ENCODE measurements around the gene RINT1.
"Not testable (repeated sequence)": the region's sequence is repeated elsewhere in the genome, so short reads cannot be mapped to it uniquely, and the experiment has no call there.

The RINT1 gene

DNA sequence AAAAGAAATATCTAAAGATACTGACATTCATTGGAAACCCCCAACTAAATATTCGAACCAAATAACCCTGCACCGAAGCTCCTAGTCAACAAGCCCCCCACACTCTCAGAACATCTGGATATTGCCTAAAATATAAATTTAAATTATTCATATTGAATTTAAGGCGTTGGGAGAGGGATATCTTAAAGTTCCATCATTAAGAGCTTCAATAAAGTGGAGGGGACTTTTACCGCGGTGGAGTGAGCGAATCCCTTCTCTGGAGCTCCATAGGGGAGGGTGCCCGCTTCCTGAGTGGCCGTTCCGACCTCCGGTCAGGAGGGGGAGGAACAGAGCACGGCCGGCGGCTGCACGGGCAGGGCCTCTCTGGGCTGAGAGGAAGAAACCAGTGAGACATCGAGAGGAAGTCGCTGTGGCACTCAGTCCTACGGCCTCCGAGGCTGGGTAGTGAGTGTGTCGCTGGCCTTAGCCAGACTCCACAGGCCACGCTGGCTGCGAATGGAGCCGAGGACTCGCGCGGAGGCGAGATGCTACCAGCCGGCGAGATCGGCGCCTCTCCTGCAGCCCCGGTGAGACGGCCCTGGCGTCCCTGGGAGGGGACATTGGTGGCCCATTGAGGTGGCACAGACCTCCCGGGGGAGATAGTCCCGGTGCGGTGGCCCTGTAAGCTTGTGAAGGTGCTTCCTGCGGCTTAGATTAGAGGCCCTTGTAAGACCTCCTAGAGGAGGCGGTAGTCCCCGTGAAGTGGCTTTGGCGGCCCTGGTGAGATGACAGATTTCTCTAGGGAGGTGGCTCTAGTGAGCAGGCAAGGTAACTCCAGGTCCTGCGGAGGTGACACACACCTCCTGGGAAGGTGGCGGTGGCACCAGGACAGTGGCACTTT, at the start of gene RINT1:
RINT1 (plus strand) TSS at position 410 of the 880 bp plus-strand sequence; CDS start at position 525, 115 bp downstream.
- DNase-seq: peak; percentile 56

DNA sequence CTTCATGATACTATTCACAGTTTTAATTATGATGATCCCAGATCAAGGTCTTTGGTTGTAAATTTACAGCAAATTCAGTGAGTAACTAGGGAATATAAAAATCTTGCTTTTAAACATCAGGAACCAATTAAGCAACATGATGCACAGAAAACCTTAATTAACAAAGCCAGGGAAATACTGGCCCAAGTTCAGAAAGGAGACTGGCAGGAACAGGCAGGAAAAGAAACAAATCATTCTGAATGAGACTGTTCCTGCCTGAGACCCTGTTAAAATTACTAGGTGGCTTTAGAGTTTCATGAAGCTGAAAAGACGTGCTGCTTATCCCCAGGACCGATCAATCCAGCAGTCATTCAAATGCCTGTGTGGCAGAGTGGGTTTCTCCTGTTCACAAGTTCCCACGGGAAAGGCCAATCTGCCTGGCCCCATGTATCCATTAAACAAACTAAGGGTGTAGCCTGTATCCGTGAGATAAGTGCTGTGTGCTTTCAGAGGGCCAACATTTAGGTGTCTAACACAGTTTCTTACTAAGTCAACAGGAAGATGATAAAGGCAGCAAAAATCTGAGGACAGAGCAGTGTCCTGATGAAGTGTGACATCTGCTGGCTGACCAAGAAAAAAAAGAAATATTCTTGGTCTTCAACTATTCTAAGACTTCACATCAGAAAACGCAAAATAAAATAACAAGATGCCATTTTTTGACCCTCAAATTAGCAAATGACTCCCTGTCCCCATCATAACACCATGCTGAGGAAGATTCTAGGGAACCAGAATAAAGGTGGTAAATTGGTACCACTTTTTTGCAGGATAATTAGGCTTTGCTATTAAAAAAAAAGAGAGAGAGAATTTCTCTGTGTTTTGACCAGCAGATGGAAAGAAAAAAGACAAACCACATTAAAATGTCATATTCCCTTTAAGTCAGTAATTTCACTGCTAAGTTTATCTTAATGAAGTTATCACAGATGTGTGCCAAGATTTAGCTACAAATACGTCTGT, 44.1 kb upstream of the RINT1 start:
- DNase-seq: no peak

DNA sequence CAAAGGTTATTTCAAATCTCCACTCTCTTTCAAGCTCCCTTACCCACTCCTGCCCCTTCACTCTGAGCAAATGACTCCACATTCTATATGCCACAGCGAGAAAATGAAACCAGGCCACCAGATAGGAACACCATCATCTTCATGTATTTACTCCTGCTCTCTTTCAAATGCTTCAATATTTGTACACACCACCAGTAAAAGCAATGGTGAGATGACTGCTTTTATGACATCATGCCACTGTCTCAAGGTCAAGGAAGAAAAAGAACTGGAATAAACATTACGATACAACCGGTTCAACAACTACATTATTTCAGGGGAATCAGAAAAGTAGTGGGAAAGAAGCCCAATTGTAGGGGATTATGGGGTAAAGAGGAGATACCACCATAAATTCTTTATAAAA, 42.6 kb upstream of the RINT1 start:
- no peak for DNase-seq

DNA sequence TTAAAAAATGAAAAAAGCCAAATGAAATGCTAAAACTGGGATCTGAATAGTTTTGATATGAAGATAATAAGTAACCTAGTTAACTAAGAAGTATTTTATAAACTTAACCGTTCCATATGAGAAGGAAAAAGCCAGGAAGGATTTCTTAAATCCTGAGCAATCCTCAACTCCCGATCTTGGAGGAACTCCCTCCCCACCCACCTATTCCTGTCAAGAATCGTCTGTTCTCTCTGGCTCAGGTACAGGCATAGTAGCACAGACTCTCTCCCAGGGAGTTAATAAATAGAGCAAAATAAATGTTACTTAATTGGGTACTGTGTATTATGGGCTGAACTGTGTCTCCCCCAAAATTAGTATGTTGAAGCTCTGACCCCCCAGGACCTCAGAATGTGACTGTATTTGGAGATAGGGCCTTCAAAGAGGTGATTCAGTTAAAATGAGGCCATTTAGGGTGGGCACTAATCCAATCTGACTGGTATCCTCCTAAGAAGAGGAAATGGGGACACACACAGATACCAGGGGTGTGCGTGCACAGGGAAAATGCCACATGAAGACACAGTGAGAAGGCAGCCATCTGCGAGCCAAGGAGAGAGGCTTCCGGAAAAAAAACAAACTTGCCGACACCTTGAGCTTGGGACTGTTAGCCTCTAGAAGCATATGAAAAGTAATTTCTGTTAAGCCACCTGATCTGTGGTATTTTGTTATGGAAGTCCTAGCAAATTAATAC, 38.6 kb upstream of the RINT1 start:
- DNase-seq: no peak

DNA sequence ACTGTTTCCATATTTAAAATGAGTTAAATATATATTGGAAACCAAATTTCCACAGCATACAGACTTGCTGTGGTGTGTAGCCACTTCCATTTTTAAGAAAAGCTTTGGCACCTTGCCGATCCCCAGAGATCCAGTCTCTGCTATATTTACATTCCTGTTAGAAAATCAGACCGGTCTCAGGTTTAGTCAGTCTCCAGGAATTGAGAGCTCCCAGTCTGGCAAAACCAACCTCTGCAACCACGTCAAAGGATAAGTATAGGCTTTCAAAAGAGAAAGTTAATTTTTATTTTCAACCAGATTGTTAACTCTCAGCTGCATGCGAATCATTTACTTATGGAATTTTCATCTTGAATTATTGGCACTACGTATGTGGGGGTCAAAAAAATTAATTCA, 38.1 kb upstream of the RINT1 start:
- no peak for DNase-seq

DNA sequence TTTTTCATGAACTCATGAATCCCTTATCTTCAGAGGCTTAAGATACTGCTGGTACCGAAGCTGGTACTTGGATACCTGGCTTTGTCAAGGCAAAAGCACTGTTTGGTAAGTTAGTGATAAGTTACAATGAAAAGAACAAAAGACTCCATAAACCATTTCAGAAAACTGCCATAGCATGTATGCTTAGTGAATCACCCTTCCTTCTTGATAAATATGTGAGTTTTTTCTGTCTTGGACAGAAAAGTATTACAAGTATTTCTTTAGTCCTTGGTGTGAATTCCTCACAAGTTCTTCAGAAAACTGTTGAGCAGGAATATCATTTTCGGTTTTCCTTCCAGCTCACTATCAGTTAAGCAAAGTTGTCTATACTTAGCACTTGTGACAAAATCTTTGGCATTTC, 35.5 kb upstream of the RINT1 start:
- no peak for DNase-seq

DNA sequence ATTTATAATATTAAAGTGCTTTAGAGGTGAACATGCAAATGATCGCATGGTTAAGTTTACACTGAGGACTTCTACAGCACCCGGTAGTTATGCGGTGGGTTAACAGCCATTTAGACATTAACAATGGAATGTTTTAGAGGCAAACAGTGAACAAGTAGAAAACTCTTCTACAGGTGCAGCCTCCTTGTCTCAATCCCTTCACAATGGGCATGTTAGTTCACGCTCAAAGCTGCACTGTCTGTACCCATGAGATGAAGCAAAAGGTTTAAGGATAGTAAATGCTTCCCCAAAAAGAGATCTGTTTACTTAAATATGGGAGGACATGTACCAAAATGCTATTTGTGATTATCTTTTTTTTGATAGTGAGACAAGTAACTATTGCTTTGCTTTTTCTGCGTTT, 35.0 kb upstream of the RINT1 start:
- no peak for DNase-seq

DNA sequence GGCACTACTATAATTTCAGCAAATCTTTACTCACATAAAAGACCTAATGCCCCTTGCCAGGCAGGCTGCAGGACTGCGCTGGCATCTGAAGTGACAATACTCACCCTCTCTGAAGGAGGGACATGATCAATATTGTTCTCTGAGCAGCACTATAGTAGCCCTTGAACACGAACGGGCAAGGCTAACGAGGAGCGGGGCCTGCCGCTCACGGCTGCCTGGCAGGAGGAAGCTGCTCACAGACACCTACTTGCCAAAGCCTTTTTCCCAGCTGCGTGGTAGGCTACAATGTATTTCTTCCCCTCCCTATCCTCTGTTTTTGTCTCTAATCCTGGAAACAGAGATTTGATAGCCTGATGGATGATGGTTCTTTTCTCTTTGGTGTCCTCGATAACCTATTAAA, 29.8 kb upstream of the RINT1 start:
- no peak for DNase-seq

DNA sequence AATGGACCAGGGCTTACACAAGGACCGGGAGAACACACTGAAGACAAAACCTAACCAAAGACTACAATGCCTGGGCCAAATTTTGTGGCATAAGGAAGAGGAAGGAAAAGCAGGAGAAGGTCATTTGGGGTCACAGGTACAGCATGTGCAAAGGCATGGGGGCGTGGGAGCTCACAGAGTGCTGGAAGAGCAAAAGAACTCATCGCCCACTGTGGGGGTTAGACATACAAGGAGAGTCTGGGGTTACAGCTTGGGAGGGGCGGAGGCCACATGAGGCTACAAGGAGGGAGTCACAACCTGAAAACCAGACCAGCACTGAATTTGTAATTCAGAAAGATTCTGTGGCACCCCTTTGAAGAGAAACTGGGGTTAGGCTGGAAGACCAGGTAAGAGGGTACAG, 19.6 kb upstream of the RINT1 start:
- no peak for DNase-seq

DNA sequence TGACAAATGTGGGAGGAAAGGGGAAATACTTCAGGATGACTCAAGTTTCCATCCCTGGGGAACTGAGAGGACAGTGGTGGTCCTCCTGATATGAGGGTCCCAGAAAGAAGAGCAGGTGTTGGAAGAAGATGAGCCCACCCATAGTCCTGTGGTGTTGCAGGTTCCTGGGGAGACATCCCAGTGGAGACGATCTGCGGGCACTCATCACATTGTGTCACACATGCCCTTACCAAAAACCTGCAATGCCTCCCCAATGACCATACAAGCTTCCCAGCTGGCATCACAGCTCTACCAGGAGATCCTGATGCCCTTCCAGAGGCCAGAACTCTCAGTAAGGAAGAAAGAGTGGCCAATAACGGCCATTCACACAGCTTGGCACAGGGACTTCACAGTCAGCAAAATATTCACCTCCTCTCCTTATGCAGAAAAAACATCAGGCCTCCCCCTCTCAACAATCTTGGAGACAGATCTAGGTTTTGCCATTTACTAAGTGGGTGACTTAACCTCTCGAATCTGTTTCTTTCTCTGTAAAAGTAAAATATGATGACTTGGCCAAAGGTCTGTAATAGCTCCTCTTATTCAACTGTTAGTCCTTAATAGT, 19.0 kb upstream of the RINT1 start:
- no peak for DNase-seq

DNA sequence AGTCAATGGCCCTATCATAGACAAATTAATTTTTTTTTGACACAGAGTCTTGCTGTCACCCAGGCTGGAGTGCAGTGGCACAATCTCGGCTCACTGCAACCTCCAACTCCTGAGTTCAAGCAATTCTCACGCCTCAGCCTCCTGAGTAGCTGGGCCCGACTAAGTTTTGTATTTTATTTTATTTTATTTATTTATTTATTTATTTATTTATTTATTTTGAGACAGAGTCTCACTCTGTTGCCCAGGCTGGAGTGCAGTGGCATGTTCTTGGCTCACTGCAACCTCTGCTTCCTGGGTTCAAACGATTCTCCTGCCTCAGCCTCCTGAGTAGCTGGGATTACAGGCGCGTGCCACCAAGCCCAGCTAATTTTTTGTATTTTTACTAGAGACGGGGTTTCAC, 16.4 kb upstream of the RINT1 start:
- not testable (repeated sequence) for DNase-seq

DNA sequence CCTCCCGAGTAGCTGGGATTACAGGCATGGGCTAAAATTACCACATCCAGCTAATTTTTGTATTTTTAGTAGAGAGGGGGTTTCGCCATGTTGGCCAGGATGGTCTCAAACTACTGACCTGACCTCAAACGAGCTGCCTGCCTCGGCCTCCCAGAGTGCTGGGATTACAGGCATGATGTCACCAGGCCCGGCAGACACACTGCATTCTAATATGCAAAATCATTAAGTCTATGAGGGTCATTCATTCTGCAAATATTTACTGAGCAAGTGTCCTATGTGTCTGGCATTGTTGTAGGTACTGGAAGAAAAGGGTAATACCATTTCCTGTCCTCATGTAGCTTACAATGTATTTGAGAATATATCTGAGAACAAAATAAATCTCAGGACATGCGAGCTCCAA, 12.6 kb upstream of the RINT1 start:
- DNase-seq: no peak

DNA sequence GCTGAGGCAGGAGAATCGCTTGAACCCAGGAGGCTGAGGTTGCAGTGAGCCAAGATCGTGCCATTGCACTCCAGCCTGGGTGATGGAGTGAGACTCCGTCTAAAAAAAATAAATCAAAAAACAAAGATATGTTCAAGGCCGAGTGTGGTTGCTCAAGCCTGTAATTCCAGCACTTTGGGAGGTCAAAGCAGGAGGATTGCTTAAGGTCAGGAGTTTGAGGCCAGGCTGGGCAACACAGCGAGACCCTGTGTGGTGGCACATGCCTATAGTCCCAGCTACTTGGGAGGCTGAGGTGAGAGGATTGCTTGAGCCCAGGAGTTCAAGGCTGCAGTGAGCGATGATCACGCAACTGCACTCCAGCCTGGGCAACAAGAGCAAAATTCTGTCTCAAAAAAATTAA, 11.4 kb upstream of the RINT1 start:
- DNase-seq: not testable (repeated sequence)

DNA sequence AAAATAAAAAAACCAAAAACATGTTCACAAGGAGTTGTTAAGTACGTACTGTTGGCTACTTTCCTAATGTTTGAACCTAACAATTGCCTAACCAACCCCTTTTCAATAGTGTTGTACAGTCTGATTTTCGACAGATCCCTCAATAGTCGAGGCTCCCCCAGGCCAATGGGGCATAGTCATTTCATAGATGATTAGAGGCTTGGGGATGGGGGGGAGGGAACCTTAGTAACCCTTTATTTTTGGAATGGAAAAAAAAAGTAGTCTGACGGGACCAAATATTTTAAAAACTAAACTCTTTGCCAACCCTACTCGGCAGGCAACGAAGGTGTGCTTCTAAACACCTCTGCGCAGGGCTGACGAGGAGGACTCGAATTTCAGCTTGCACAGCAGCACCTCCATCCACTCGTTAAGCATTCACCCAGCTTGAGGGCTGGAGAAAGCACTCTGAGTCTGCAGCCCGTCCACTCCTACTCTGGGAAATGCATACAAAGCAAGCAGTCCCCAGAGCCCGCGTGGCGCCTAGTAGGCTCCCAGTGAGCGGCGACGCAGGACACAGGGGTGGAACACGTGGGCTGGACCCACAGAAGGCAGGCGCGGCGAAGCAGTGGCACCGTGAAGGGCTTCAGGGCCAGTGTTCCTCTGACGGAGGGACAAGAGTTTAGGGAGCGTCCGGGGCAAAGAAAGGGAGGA, 10.8 kb upstream of the RINT1 start:
- peak; percentile 74 for DNase-seq

DNA sequence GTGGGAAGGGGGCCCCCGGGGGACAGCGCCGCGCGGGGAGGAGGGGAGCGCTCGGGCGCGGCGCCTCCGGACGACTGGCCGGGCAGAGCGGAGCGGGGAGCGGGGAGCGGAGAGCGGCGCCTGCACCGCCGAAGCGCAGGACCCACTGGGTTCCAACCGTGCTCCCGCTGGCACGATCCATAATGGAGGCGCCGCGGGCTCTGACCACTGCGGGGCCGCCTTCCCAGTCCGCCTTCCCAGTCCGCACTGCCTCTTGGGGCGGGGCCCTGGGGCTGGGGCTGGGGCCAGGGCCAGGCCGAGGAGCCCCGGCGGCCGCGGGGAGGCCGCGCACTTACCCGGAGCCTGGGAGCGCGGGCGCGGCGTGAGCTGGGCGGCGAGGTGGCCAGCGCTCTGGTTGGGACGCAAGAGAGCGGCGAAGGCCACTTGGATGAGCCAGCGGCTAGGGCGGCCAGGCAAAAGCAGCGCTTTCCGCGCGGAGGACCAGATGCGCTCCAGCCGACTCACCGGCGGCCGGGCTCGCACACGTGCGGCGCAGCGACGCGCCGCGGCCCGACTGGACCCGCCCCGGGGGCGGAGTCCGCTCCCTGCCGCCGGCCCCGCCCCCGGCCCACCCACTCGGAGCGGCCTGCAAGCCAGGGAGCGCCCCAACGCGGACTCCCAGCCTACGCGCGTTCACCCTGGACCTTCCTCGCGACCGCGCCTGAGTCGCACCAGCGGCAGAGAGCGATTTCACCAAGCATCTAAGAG, 10.1 kb upstream of the RINT1 start, which contains the start of gene PUS7:
PUS7 (minus strand) TSS at position 555 of the 747 bp plus-strand sequence. CDS start 13,759 bp downstream, outside the sequence.
- DNase-seq: peak; percentile 29

DNA sequence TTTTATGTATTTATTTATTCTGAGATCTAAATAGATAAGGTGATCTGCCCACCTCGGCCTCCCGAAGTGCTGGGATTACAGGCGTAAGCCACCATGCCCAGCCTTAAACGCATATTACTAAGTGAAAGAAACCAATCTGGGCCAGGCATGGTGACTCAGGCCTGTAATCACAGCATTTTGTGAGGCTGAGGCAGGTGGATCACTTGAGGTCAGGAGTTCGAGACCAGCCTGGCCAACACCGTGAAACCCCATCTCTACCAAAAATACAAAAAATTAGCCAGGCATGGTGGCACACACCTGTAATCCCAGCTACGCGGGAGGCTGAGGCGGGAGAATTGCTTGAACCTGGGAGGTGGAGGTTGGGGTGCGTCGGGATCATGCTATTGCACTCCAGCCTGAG, 7.6 kb upstream of the RINT1 start:
- DNase-seq: not testable (repeated sequence)

DNA sequence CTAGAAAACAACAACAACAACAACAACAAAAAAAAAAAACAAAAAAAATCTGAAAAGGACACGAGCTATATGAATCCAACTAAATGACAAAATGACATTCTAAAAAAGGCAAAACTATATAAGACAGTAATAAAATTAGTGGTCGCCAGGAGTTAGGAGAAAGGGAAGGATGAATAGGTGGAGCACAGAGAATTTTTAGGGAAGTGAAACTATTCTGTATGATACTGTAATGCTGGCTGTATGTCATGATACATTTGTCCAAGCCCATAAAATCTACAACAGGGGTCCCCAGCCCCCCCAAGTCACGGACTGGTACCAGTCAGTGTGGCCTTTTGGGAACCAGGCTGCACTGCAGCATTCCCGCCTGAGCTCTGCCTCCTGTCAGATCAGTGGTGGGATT, 7.2 kb upstream of the RINT1 start:
- DNase-seq: no peak

DNA sequence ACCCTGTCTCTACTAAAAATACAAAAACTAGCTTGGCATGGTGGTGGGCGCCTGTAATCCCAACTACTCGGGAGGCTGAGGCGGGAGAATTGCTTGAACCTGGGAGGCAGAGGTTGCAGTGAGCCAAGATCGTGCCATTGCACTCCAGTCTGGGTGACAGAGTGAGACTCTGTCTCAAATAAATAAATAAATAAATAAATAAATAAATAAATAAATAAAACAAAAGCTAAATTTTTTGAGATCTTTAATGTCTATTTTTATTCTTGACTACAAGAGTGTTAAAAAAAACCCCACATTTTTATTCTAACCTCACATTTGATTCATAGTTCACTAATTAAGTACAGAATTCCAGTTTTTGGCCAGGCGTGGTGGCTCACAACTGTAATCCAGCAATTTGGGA, 4.3 kb upstream of the RINT1 start:
- not testable (repeated sequence) for DNase-seq

DNA sequence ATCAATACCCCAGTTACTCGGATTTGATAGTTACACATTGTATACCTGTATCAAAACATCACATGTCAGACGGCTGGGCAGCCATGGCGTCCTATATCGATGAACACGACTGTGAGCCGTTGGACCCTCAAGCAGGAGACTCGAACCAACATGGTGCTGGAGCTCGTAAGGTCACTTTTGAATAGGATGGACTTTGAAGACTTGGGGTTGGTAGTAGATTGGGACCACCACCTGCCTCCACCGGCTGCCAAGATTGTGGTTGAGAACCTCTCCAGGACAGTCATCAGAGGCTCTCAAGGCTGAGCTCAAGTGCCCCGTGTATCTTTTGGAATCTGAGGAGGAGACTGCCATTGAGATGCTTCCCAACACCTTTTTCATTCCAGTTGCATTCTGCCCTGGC, 1.9 kb upstream of the RINT1 start:
- no peak for DNase-seq

DNA sequence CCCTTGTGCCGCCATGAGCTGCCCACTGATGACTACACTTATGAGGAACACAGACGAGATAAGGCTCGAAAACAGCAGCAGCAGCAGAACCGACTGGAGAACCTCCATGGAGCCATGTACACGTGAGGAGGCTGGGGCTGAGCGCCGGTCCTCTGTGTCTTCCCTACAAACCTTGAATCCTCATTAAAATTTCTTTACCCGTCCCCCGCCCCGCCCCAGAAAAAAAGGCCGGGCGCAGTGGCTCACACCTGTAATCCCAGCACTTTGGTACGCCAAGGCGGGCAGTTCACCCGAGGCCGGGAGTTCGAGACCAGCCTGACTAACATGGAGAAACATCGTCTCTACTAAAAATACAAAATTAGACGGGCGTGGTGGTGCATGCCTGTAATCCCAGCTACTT, 1.5 kb upstream of the RINT1 start:
- no peak for DNase-seq
